HG02623 (cell line): Measurements from ENCODE around the gene ANAPC10.
"Not testable (repeated sequence)": the region's sequence is repeated elsewhere in the genome, so short reads cannot be mapped to it uniquely, and the experiment has no call there.

ENCODE experiments used
- ATAC-seq: cut with Tn5 transposase; IDR thresholded peaks from one replicate; pipeline ENCODE4 v1.9.1; 2021; ENCODE audit warnings: moderate library complexity; ENCODE audit not compliant: unreplicated experiment

Gene ANAPC10, protein sequence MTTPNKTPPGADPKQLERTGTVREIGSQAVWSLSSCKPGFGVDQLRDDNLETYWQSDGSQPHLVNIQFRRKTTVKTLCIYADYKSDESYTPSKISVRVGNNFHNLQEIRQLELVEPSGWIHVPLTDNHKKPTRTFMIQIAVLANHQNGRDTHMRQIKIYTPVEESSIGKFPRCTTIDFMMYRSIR

DNA sequence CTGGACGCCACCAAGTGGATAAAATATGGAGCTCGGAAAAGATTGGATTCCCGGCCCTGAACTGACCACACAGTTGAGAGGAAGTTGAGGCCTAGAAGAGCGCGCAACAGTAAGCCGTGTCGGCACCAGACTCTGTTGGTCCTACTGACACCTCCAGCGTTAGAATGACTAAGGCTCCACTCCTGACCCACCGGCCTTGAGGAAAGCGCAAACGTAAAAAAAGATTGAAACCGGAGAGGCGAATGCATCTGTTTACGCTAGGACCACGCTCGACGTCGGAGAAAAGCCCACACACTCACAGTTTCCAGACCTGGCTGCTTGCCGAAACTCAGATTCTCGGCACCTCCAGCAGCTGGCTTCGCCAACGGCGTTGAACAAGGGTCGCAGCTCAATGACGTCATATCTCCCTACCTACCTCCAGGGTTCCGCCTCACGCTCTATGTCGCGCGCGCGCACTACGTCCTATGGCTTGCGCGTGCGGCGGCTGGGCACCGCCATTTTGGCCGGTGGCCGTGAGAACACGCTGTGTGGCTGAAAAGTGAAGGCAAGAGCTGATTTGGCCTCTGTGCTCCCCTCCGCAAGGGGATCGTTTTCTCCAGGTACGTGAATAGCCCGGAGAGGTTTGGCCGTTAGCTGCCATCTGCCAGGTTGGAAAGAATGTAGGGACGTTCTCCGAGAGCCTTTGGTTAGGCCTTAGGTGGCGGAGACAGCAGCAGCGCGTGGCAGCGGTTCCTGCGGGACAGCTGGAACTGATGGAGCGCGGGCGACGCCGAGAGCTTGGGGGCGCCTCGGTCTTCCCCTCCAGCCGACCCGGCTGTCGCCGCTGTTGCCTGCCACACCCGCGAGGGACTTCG, at the start of gene ANAPC10, which contains the start of gene ABCE1:
TSS of gene ANAPC10 (minus strand) at position 376 of the 854 bp plus-strand sequence. CDS start 2,097 bp downstream, outside the sequence.
TSS of gene ABCE1 (plus strand) at position 491 of the 854 bp plus-strand sequence. CDS start 6,102 bp downstream, outside the sequence.
- ATAC-seq: peak; percentile 77

DNA sequence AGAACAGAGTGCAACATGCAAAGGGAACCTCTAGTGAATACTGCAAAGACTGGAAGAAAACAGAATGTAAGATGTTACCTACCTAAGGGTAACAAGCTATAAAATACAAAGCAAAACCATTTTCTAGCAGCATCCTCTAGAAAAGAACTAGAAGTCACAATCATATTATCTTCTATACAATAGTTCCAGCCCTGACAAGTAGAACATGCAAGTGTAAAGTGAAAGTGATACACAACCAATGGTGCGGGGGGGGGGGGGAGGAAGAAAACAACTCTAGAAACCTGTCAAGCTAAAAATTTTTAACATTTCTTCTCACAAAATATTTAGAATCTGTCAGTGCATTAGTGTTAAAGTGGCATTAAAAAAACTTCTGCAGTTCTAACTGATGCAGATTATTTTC, 38.2 kb upstream of the ANAPC10 start:
- not testable (repeated sequence) for ATAC-seq

DNA sequence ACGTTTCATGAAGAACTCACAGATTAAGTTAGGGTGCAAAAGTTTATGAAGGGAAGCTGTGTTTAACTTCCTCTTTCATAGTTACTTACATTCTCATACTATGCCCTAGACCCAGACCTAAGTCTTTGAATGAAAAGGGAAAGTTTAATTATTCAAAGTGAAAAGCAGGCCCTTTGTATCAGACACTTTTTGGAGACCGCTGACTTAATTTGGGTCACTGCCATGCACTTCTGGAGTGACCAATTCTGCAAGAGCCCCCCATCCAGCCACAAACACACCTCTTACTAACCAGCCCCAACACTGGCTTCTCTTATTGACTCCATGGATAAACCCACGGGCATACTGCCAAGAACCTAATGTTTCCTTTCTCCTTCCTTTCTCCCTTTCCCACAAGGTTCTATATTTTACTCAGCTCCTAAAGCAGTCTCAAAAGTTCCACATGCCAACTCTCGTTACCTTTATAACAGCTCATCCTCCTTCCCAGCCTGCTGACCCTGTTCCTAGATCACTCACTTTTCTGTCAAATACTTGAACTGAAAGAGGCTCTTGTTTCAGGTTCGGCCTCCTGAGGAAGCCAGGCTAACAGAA, 34.6 kb upstream of the ANAPC10 start:
- ATAC-seq: peak; percentile 78

DNA sequence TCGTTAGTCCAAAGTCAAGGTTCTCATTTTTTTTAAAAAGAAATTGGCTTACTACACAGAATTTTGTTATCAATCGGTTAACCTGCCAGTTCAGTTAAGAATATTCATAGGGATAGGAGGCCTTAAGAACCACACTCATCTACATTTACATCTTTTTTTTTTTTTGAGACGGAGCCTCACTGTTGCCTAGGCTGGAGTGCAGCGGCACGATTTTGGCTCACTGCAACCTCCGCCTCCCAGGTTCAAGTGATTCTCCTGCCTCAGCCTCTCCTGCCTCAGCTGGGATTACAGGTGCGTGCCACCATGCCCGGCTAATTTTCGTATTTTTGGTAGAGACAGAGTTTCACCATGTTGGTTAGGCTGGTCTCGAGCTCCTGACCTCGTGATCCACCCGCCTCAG, 33.9 kb upstream of the ANAPC10 start:
- ATAC-seq: no peak

DNA sequence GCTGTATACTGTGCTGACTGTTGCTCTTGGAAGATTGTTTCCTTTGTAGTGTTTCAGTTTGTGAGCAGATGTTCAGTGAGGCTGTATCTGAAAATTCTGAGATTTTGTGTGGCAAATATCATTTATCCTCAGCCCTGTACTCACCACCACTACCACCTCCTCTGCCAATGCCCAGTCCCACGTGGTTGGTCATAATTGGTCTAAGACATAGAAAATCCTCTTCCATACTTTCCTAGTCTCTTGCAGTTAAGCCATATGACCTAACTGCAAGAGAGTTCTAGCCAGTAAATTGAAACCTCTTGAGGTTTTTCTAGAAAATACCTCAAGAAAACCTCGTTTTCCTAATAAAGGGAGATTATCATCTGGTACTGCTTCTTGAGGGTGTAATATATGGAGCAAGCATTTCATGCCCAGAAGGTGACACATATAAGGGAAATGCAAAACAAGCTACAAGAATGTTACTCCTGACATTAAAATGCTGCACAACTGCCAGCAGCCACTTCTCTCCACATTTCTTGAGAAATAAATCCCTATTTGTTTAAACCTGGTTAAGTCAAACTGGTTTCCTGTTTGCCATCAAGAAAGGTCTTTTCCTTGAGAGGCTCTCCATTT, 32.9 kb upstream of the ANAPC10 start:
- ATAC-seq: no peak

DNA sequence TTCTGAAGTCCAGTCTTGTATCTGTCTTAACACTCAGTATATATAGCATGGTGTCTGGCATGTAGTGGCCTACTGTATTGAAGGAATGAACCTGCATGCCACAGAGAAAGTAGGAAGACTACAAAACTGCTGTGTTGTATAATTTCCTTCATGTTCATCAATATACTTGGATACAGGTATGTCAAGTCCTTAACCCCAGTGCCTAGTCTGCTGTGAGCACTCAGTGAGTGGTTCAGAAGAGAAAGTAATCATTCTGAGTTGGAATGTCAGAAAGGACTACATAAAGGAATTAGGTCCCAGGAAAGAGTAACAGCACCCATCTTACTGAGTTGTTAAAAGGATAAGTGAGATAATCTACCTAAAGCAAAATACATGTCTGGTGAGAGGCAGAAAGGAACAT, 32.1 kb upstream of the ANAPC10 start:
- ATAC-seq: no peak

DNA sequence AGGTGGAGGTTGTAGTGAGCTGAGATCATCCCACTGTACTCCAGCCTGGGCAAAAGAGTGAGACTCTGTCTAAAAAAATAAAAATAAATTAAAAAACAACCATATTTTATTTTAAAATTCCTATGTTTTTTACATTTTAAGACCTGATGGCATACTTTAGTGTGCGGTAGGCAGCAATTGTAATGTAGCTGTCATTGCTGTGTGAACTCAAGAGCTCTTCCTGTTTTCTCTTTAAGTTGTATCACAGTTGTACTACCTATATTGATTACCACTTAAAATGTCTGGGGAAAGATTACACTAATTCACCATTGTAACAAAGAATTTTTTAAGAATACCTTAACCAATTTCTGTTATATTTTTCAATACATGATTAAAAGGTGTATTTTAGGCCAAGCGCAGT, 27.4 kb upstream of the ANAPC10 start:
- ATAC-seq: no peak

DNA sequence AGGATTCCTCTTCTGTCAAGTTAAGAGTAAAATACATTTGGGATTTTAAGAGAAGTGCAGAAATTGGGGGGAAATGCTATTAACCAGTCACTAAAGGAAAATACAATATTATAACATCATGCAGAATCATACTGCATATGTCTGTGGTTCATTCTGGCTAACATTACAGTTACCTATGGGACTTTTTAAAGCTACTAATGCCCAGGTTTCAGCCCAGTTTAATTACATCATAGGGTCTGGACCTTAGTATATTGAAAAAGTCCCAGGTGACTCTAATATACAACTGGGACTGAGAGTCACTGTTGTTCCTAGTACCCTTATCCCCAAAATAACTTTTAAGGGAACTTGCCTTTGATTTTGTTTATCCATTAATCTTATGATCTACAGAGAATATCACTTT, 10.1 kb upstream of the ANAPC10 start:
- ATAC-seq: no peak

DNA sequence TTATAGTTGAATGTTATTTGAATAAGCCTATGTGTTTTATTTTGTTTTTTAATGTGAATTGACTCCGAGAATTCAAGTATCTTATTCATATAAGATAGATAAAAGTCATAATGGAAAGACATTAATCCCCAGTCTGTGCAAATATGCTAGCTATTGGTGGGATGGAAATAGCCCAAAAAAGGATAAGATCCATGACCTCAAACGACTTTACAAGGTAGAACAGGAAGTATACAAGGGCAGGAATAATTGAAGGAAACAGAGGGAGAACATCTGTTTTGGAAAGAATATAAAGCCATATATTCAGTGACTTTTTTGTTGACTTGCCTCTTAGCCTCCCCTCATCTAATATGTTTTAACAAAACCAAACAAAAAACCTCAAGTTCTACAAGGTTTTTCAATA, 9.1 kb upstream of the ANAPC10 start:
- no peak for ATAC-seq

DNA sequence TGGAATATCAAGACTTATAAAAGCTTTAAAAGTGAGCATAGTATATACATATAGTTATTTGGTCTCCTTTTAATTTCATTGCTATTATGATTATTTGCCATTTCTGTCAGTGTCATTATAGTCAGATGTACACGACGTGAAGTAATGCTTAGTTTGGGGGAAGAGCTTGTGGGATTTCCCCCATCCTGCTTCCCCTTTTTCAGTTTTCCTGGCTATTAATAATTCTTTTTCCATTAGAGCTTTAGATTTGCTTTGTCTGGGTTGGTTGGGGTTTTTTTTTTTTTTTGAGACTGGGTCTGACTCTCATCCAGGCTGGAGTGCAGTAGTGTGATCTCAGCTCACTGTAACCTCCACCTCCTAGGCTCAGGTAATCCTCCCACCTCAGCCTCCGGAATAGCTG, 5.5 kb upstream of the ANAPC10 start:
- no peak for ATAC-seq

DNA sequence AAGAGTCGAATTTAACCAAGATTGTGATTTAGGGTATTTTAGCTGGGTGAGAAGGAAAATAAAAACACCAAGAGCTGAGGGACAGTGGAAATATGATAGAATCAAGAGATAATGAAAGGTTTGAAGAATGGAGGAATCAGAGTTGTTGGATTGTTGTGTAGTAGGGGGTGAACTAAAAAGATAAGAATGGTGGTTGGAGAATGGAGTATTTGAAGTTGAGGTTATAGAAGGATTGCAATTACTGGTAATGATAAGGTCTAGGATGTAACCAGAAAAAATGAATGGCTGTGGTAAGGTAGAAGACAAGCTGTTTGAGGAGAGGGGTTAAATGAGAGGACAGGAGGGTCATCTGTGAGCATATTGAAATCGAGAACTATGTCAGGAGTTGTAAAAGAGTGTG, 4.6 kb upstream of the ANAPC10 start:
- no peak for ATAC-seq

DNA sequence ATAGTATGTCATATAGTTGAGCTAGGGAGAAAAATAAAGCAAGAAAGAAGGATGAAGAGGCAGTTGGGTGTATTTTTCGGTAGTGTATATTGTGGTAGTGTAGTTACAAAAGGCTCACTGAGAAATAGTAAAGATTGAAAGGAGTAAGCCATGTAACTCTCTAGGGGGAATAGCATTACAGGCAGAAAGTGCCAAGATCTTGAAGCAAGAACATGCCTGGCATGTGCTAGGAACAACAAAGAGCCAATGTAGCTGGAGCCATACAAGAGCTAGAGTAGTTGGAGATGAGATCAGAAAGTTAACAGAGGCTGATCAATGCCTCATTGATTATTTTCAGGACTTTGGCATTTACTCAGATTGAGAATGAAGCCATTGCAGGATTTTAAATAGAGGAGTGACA, 3.1 kb upstream of the ANAPC10 start:
- ATAC-seq: no peak

DNA sequence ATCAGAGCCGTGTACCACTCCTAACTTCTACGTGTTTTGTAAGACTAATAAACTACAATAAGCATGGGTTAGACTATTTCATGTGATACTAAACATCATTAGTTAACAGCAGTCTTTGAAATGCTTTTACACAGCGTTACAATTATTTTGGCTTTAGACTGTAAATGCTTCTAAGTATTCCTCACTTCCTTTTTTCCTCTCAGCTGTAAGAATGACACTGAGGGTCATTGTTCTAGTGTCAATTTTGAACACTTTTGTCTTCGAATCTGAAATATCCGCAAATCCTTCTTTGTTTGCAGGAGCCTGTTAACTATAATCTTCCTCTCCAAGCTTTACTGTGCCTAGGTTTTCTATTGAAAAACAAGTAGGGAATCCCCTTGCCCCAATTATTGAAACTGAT, 1.7 kb upstream of the ANAPC10 start:
- no peak for ATAC-seq

DNA sequence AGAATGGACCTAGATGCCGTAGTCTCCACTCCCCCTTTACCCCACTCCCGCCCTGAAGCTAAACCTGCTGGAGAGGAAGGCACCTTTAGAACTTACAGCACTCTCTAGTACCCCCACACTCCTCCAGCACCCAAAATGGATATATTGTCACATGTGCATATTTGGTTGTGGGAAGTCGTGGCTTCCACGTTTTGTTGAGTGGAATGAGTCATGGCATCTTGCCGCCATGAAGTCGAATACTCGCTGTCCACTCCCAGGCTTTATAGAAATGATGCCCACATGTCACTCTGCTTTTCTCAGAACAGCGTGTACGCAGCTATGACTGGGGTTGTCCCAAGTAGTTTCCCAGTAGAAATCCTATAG, 660 bp upstream of the ANAPC10 start:
- ATAC-seq: peak; percentile 13

DNA sequence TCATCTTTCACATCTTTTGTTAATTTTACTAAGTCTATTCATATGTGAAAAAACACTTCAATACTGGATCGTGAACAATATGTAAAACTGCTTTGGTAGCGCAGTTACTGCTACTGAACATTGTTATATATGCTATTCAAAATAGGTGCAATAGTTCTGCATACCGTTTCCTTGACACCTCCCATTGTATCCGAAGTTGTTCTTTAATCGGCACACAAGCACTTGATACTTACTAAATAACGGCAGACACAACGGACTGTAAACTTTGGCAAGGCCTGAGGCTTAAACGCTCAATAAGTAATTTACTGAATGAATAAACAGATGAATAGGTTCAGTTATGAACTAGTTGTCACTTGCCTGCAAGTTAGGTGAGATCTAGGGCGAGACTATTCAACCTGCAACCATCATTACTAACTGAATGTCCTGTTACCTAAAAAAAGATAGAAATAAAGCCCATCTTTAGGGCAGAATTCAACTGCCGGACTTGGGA, 620 bp downstream of the ANAPC10 start:
- peak; percentile 1 for ATAC-seq

DNA sequence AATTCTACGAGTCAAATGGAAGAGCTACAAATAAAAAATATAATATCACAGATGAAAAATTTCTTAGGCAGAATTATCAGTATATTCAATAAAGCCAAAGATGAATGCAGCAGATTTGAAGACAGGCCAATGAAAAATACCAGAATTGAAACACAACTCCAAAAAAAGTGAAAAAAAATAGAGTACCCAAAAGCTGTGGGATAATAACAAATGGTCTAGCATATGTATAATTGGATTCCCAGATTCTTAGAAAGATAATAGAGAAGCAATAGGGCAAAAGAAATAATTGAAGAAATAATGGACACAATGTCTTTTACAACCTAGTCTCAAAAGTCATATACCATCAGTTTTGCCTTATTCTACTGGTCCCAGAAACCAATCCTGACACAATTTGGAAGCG, 4.4 kb downstream of the ANAPC10 start:
- no peak for ATAC-seq

DNA sequence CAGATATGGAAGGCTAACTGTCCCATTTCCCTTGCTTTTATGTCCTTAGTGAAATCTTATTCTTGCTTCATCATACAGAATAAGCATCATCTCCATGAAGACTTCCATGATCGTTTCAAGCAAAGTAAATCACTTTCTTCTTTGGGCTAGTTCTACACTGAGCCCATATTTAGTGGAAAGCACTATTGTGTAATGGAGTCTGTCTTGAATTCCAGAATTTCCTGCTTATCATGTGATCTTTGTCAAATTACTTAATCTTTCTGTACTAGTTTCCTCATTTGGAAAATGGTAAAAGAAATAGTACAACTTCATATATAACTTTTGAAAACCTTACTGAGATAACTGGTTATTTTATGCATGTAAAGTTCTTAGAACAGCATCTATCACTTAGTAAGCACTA, 7.6 kb downstream of the ANAPC10 start:
- ATAC-seq: no peak

DNA sequence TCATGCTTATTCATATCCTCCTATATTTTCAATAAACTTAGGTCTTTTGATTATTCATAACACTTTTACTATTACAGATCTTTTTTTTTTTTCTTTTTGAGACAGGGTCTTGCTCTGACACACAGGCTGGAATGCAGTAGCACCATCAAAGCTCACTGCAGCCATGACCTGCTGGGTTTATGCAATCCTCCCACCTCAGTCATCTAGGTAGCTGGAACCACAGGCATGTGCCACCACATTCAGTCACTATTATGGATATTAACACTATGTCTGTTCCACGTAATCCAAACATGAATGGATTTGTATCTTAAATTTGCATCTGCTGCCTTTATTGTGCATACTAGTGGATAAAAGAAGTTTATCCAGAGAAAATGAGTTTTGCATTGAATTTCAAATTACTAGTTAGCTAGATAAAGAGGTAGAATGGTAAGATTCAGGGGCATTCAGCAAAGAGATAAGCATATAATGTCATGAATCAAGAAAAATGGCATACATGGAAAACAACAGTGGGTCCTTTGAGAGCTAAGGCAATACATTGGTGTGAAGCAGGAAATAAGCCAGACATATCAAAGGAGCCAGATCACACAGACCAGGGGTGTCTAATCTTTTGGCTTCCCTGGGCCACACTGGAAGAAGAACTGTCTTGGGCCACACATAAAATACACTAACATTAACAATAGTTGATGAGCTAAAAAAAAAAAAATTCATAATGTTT, 13.9 kb downstream of the ANAPC10 start:
- no peak for ATAC-seq

DNA sequence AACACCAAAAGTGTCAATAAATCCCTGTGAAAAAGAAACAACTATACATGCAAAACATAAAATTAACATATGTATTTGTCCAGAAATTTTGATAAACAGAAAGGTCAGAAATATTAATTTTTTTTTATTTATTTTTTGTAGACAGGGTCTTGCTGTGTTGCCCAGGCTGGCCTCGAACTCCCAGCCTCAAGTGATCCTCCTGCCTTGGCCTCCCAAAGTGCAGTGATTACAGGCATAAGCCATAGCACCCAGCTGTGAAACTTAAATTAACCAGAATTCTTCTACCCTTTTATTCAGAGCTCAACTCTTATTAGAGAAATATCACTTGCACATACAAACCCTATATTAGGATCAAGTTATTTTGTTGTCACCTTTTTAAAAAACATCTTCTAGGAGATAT, 16.2 kb downstream of the ANAPC10 start:
- ATAC-seq: no peak

DNA sequence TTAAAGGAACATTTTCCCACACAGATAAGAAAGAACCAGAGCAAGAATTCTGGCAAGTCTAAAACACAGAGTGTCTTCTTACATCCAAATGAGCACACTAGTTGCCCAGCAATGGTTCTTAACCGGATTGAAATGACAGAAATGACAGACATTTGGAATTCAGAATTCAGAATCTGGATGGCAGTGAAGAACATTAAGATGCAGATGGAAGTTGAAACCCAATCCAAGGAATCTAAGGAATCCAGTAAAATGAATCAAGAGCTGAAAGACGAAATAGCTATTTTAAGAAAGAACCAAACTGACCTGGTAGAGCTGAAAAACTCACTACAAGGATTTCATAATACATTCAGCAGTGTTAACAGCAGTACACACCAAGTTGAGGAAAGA, 21.5 kb downstream of the ANAPC10 start:
- no peak for ATAC-seq
